ENCODE data around the gene FYN. TPM values are rescaled to one million over a fixed set of nuclear protein-coding genes. Genes with fewer than 3 reads are reported as not detected.

FYN gene
- total and polyA plus RNA-seq, 2 of the 8 experiments (the other 6 are each of a cell fraction or from before 2014, with no cell fraction given) = 46.8 to 97.2 TPM

DNA sequence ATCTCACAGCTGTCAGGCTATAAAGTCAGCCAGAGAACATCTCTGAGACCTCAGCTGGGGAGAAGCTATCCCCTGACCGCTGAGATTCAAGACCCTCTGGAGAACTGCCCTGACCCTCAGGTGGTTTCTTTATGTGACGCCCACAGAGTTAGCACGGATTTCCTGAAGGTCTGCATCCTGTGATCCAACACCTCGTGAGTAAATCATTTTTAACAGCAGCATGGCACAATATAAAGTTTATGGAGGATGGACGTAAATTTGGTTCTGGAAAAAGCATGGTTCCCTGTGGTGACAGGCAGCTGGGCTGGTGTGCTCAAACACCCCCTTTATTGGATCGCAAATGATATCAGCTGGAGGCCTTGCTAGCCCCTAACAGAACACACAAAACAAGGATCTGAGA is 242.2 kb downstream of the FYN start:
- H2AFZ ChIP-seq (ENCODE audit: low read length) = no peak overlapping the region
- ChIA-PET POLR2A (ENCODE audit: partially characterized antibody) (interaction anchor here (1.4 to 1.8 kb wide), 4 partner anchors 11 to 133 kb away, joined by 4 to 5 read pairs (median 4); partner anchors contain the start of gene TRAF3IP2), CTCF (ENCODE audit: partially characterized antibody) (interaction anchor here (0.9 to 3.4 kb wide), 9 partner anchors 11 to 407 kb away, joined by 3 to 14 read pairs (median 4); partner anchors contain the start of gene TRAF3IP2)
- H3K79me2 ChIP-seq (ENCODE audit: control insufficient read depth in 1 of 2, insufficient read depth in 2 of 2, low read length in 2 of 2) = no peaks in the 10 kb centered on the region
- no peak overlapping the region for H2BK12ac ChIP-seq (ENCODE audit: low read depth, low read length)
- H3K23me2 ChIP-seq (ENCODE audit: low read depth, low read length) = peaks cover 2% of the 10 kb centered on the region; the same call in 1 of the 2 replicates
- H3K4me1 ChIP-seq (replicated peaks in 1 of 4; ENCODE audit: control insufficient read depth in 3 of 4, insufficient read depth in 4 of 4, low read length in 3 of 4) = peaks cover 7 to 17% (median 11%) of the 10 kb centered on the region in 4 experiments; a peak in 5 of 7 replicates
- H2BK20ac ChIP-seq (ENCODE audit: low read length) = no peak overlapping the region
- no peak overlapping the region; a peak in 1 of 8 replicates for H3K4me3 ChIP-seq (ENCODE audit: extremely low read depth in 1 of 4, insufficient read depth in 2 of 4, low read depth in 3 of 4, low read length in 4 of 4)
- H3K23ac ChIP-seq (ENCODE audit: insufficient read length) = no peak overlapping the region
- no peak overlapping the region for H2AK5ac ChIP-seq (ENCODE audit: low read depth, low read length)
- H3K9ac ChIP-seq (replicated peaks in 1 of 4; ENCODE audit: extremely low read depth in 1 of 4, low read depth in 3 of 4, low read length in 3 of 4) = peak overlapping the region in 1 of 4 experiments; percentile 56; a peak in 1 of 7 replicates
- no peak overlapping the region for H4K8ac ChIP-seq (ENCODE audit: extremely low read depth, insufficient read depth, low read length)
- H3K18ac ChIP-seq (ENCODE audit: extremely low read depth, low read length) = no peak overlapping the region
- no peak overlapping the region for H3K27ac ChIP-seq (ENCODE audit: low read depth, low read length)
- H2BK15ac ChIP-seq (ENCODE audit: low read length) = no peak overlapping the region
- no peaks in the 10 kb centered on the region for H3K27me3 ChIP-seq (replicated peaks in 1 of 4; ENCODE audit: control insufficient read depth in 3 of 4, extremely low read depth in 1 of 4, insufficient read depth in 3 of 4, low read length in 3 of 4)
- H2BK120ac ChIP-seq (replicated peaks; ENCODE audit: low read depth, low read length) = no peak overlapping the region
- WGBS, 2 experiments (ENCODE audit: extremely low coverage in 1 of 2, insufficient coverage in 1 of 2, insufficient read length in 1 of 2, insufficient replicate concordance in 2 of 2, low coverage in 1 of 2, low lambda C conversion rate in 2 of 2, missing lambda C conversion rate in 1 of 2) = 66% methylated on average over 6 of the region's 6 CpGs; no CpG with 5 or more reads in 1 of the 2 experiments
- no peaks in the 10 kb centered on the region for H4K20me1 ChIP-seq (replicated peaks in 1 of 2; ENCODE audit: control insufficient read depth in 1 of 2, insufficient read depth in 2 of 2, low read length in 2 of 2)
- H3K14ac ChIP-seq (ENCODE audit: insufficient read length) = no peak overlapping the region
- no peak overlapping the region for H3K56ac ChIP-seq (replicated peaks; ENCODE audit: insufficient read length, low read depth, low read length)
- no peak overlapping the region for H4K5ac ChIP-seq (ENCODE audit: insufficient read length, low read depth, low read length)
- FAIRE-seq = no peak
- H4K91ac ChIP-seq (replicated peaks; ENCODE audit: insufficient read length, low read length) = no peak overlapping the region
- no peak for DNase-seq (ENCODE audit: low read depth in 1 of 2, low spot score in 2 of 2)
- H2BK5ac ChIP-seq (ENCODE audit: low read depth, low read length) = no peak overlapping the region
- no peaks in the 10 kb centered on the region for H3K36me3 ChIP-seq (ENCODE audit: control insufficient read depth in 2 of 4, insufficient read depth in 4 of 4, low read length in 3 of 4)
- no peaks in the 10 kb centered on the region for H3K9me3 ChIP-seq (ENCODE audit: insufficient read depth in 2 of 2, low read depth in 1 of 2, low read length in 1 of 2)
- no peak overlapping the region for H3K4me2 ChIP-seq (ENCODE audit: insufficient read depth in 1 of 2, low read depth in 2 of 2, low read length in 2 of 2)
- H3K79me1 ChIP-seq (ENCODE audit: low read depth, low read length) = no peaks in the 10 kb centered on the region
- H3K4ac ChIP-seq (replicated peaks; ENCODE audit: insufficient read length, low read depth, low read length) = no peak overlapping the region
